PFSK-1 (cell line): Measurements from ENCODE around the gene PNMA6F. TPM values are rescaled to one million over a fixed set of nuclear protein-coding genes. Genes with fewer than 3 reads are reported as not detected.

Source experiments
- FOXP2 ChIP-seq: optimal IDR thresholded peaks from 2 replicates; pipeline ENCODE3; 2011; ENCODE audit warnings: borderline replicate concordance, control low read depth, inconsistent platforms; ENCODE audit not compliant: insufficient read depth; ENCODE audit errors: extremely low read length, extremely low read depth
- POLR2AphosphoS5 ChIP-seq: IDR thresholded peaks from 2 replicates; pipeline ENCODE4 v1.6.1; 2012; ENCODE audit warnings: low read depth, mild to moderate bottlenecking, control low read depth, low read length, moderate library complexity
- SIN3A ChIP-seq: IDR thresholded peaks from 2 replicates; pipeline ENCODE4 v1.6.1; 2012; ENCODE audit warnings: mild to moderate bottlenecking, low read length, moderate library complexity, borderline replicate concordance; ENCODE audit not compliant: insufficient read depth
- TAF1 ChIP-seq: IDR thresholded peaks from 2 replicates; pipeline ENCODE4 v1.6.1; 2012; ENCODE audit warnings: low read length, control low read depth, borderline replicate concordance; ENCODE audit not compliant: insufficient read depth
- polyA plus RNA-seq: library from polyadenylated mRNA; unstranded; fragments of >200 nt; gene quantifications from one replicate; pipeline ENCODE4 v1.2.1, GENCODE V29; 2012; ENCODE audit warnings: low read depth, missing spikeins; ENCODE audit not compliant: insufficient read length
- TF ChIP-seq, protein P1 (sequence below), 2 experiments: IDR thresholded peaks; 2 replicates each; pipeline versions ENCODE4 v1.6.1 to v1.8.0; 2011 to 2012; ENCODE audit warnings: low read depth in 2 of 2, low read length in 2 of 2, control low read depth in 1 of 2, inconsistent platforms in 1 of 2, mild to moderate bottlenecking in 1 of 2, moderate library complexity in 1 of 2; ENCODE audit not compliant: insufficient read depth in 1 of 2

Gene PNMA6F
- polyA plus RNA-seq, result not detected

DNA sequence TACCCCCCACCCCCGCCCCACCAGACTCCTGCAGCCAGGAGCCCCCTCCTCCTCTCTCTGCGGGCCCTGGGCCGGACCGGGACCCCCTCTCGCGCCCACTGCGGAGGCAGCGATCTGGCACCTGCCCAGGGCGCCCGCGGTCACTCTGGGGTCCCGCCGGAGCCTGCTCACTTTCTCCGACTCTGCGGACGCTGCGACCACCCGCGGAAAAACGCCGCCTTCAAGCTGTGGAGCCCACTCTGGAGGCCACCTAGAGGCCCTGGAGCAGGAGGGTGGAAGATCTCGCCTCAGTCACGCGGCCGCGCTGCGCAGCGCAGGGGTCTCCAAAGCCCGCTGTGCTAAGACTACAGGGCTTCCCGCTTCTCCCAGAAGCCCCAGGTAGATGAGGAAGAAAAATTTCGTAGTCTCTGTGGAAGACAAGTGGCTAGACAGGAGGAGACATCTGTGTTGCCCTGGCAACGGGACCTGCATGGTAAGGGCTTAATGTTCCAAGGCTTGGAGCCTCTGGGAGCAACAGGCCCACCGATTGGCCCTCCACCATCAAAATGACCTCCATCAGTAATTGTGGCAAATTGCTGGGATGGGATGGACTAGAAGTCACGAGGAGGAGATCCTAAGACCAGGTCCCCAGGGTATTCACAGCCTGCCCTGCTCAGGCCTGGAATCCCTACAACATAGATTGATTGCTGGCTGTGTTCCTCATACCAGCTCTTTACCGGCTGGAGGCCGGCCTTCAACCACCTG lies at the start of gene PNMA6F:
Gene PNMA6F, minus strand, starts transcription at position 387 of the 744 bp plus-strand sequence. CDS start 1,093 bp downstream, outside the sequence.
- TF ChIP-seq SIN3A, result no peak
- TF ChIP-seq, protein P1, sequence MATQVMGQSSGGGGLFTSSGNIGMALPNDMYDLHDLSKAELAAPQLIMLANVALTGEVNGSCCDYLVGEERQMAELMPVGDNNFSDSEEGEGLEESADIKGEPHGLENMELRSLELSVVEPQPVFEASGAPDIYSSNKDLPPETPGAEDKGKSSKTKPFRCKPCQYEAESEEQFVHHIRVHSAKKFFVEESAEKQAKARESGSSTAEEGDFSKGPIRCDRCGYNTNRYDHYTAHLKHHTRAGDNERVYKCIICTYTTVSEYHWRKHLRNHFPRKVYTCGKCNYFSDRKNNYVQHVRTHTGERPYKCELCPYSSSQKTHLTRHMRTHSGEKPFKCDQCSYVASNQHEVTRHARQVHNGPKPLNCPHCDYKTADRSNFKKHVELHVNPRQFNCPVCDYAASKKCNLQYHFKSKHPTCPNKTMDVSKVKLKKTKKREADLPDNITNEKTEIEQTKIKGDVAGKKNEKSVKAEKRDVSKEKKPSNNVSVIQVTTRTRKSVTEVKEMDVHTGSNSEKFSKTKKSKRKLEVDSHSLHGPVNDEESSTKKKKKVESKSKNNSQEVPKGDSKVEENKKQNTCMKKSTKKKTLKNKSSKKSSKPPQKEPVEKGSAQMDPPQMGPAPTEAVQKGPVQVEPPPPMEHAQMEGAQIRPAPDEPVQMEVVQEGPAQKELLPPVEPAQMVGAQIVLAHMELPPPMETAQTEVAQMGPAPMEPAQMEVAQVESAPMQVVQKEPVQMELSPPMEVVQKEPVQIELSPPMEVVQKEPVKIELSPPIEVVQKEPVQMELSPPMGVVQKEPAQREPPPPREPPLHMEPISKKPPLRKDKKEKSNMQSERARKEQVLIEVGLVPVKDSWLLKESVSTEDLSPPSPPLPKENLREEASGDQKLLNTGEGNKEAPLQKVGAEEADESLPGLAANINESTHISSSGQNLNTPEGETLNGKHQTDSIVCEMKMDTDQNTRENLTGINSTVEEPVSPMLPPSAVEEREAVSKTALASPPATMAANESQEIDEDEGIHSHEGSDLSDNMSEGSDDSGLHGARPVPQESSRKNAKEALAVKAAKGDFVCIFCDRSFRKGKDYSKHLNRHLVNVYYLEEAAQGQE (IDR thresholded peaks at IDR 0.05; ENCODE audit: insufficient read depth in 1 of 2, low read depth in 2 of 2, low read length in 2 of 2), result no peak
- TF ChIP-seq TAF1, result no peak
- TF ChIP-seq FOXP2, result no peak
- no peak for TF ChIP-seq POLR2AphosphoS5

DNA sequence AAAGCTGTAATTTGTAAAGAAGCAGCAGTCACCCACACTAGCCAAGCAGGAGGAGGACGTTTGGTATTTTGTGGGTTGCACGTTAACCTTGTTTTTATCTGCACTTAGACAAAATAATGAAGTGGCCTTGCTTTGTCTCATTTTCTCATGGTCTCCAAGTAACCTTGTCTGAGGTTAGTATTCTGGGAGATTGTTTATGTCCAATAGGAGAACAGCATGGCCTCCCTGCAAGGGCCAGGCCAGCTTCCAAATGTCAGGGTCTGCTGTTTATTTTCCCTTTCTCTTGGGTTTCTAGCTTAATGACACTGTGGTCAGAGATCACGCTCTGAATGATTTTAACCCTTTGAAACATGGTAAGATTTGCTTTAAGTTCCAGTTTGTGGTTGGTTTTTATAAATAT lies 49.7 kb upstream of the PNMA6F start:
- TF ChIP-seq FOXP2 (no peak), TAF1 (no peak), SIN3A (no peak), POLR2AphosphoS5 (no peak)
- TF ChIP-seq, protein P1 (IDR thresholded peaks at IDR 0.05; ENCODE audit: insufficient read depth in 1 of 2, low read depth in 2 of 2, low read length in 2 of 2), result no peak

DNA sequence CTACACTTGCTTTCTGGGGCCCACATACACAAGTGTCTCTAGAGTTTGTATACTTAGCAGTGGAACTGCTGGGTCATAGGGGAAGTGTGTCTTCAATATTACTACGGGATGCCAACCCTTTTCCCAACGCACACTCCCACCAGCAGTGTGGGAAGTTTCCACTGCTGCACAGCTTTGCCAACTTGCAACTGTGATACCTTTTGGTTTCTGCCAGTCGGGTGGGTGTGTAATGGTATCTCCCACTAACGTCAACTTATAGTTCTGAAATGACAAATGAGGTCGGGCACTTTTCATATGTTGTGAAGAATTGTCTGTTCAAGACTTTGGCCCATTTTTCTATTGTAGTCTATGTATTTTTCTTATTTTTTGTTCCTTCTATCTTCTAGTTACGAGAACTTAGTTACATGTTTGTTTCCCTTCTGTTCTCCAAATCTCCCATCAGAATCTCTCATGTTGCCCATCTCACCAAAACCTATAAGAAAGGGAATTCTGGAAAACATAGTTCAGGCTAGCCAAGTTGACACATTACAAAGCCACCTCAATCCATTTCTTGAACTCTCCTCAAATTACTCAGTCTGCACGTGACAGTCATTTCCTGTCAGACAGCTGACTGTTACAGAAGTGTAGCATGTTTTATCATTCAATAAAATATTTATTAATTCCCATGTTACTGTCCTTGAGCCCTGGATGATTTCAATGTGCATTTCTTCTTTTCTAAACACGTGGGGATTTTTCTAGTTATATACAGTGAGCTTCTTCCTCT lies 48.9 kb upstream of the PNMA6F start:
- no peak for TF ChIP-seq TAF1
- no peak for TF ChIP-seq SIN3A

DNA sequence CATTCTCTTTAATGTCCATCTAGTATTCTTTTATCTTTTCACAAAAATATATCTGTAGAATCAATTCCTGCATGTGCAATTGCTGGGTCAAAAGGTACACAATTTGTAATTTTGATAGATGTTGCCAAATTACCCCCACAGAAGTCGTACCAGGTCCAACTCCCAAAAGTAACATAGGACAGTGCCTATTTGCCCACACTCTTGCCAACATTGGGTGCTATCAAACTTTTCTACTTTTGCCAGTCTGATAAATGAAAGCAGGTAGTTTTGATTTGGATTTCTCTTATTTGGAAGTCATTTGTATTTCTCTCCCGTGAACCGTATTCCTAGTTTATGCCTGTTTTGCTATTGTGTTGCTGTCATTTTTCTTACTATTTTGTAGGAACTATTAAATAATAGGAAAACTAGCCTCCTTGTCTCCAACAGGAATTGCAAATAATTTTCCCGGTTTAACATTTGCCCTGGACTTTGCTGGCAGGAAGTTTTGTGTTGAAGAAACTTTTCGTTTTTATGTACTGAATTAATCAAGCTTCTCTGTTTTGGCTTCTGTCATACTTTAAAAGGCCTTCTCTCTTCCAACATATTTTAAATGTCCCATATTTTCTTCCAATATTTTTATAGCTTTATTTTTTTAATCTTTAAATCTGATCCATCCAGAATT lies 45.4 kb upstream of the PNMA6F start:
- TF ChIP-seq, protein P1 (IDR thresholded peaks at IDR 0.05; ENCODE audit: insufficient read depth in 1 of 2, low read depth in 2 of 2, low read length in 2 of 2), result no peak
- TF ChIP-seq FOXP2 (no peak), TAF1 (no peak), POLR2AphosphoS5 (no peak), SIN3A (no peak)

DNA sequence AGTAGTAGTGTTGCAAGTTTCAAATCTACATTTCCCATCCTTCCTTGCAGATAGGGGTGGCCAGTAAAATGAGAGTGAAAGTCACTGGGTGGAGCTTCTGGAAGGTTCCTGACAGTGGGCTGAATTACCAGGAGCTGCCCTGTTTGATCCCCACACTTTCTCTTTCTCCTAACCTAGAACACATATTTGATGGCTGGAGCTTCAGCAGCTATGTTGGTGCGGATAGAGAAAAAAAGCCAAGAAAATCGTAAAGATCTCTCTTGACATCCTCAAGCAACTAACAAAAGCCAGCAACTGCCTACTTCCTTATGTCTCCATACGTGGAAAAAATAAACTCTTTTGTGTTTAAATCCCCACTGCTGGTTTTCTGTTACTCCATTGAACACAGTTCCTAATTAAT lies 44.6 kb upstream of the PNMA6F start:
- TF ChIP-seq, protein P1 (IDR thresholded peaks at IDR 0.05; ENCODE audit: insufficient read depth in 1 of 2, low read depth in 2 of 2, low read length in 2 of 2), result no peak
- TF ChIP-seq SIN3A, result no peak
- TF ChIP-seq POLR2AphosphoS5, result no peak
- TF ChIP-seq FOXP2, result no peak
- TF ChIP-seq TAF1, result no peak
